Right hindlimb (tissue), 1 donor: ENCODE results near the gene PAX4.
A peak's percentile ranks its signal among the peaks of the same experiment; 100 is the strongest.

ENCODE experiments used
- DNase-seq: peaks from one replicate; pipeline ENCODE4 v3.0.0-alpha.2; 2018

PAX4 gene, protein sequence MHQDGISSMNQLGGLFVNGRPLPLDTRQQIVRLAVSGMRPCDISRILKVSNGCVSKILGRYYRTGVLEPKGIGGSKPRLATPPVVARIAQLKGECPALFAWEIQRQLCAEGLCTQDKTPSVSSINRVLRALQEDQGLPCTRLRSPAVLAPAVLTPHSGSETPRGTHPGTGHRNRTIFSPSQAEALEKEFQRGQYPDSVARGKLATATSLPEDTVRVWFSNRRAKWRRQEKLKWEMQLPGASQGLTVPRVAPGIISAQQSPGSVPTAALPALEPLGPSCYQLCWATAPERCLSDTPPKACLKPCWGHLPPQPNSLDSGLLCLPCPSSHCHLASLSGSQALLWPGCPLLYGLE

DNA sequence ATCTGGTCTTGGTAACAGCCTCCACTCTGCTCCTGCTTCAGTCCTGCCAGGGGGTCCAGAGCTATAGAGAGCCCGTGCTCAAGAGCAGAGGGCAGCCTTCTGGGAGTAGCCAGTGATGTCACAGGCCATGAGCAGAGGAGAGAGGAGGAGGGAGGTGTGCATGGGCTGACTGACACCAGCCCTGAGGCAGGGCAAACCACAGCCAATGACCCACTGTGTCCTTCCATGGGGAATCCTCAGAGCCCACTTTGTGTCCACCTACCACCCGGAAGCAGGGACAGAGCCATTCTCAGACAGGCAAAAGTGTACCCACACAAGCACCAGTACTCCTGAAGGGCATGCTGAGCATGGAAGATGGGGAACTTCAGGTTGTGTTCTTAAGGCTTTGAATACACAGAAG, at the start of gene PAX4:
PAX4 (minus strand) TSS at position 101 of the 400 bp plus-strand sequence. CDS start 2,214 bp downstream, outside the sequence.
- DNase-seq: no peak

GRCh38 chr7:127667017-127667670, 49.2 kb upstream of the PAX4 start:
- DNase-seq: no peak

- DNase-seq: no peak
These were observed 48.7 kb upstream of the PAX4 start for GRCh38 chr7:127666602-127667001.

GRCh38 chr7:127665922-127666321, 48.0 kb upstream of the PAX4 start:
- DNase-seq: no peak

DNA sequence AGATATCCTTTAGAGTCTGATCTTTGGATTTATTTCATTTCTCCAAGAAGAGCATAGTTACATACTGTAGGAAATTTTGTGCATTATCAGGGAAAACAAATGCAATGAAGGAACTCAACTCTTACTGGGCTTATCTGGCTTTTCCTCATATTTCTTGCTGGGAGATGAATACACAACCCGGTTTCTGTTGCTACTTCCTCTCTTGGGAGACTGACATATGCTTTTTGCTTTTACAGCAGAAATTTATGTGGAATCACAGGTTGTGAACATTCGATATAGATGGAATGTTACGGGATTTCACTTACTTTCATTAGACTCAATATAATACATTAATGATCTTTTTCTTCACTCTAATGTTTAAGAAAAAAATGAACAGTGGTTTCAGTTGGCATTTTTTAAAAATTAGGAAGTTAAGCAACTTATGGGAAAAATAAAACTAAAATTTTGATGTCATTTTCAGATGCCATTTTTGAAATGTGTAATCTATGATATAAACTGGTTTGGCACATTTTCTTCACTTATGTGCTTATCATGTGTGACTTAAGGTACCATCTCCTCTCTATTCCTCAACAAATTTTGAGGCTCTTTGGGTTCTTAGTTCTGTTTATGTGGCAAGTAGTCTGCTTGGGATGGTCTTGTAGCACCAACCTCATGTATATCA, 41.2 kb upstream of the PAX4 start:
- DNase-seq: no peak

DNA sequence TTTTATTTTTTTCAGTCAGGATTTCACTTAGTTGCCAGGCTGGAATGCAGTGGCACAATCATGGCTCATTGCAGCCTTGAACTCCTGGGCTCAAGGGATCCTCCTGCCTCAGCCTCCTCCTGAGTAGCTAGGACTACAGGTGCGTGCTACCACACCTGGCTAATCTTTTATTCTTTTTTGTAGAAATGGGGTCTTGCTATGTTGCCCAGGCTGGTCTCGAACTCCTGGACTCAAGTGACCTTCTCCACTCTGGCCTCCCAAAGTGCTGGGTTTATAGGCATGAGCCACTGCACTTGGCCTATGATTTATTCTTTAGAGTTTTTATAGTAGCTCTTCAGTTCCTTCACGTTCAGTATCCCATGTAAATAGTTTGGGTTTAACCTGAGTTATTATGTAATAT, 39.6 kb upstream of the PAX4 start:
- DNase-seq: no peak

- DNase-seq: no peak
These were observed 37.8 kb upstream of the PAX4 start for GRCh38 chr7:127655720-127656119.

DNA sequence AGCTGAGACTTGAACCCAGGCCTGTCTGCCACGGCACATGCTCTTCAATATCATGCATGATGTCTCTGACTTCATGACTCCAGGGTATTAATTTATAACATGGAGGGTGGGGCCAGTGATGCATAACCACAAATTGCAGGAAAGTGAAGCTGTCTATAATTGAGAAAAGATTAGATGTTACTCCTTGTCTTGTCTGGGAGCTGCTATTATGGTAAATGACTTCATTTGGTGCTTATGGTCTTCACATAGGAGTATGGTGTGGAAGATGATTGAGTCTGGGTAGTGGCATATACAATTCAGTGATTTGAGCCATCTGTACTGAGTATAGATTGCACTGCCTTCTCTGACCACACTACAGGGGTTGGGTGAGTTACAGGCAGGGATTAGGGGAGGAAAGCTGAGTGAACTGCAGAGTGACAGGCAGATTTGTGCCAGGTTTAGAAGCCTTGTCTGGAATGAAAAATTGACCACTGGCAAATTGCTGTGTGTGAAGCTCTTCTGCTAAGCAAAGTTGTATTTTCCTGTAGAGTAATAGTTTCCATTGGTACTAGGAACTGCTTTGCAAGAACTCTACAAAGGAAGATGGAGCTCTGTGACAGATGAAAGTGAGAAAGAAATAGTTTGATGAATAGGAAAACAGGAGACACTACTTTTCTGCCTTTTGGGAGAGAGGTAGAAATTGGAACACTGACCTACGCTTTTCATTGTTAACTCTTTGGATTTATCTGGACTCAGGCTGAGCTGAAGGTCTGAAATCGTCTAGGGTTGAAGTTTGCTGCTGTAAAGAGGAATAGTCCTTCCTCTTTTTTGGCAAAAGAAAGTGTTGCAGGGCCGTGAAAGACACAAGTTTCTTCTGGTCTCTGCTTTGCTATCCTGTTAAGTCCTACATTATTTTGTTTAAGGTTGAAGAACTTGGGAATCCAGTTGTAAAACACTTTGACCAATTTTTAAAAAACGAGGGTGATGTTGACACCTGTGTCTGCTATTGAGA, 36.8 kb upstream of the PAX4 start:
- no peak for DNase-seq

DNA sequence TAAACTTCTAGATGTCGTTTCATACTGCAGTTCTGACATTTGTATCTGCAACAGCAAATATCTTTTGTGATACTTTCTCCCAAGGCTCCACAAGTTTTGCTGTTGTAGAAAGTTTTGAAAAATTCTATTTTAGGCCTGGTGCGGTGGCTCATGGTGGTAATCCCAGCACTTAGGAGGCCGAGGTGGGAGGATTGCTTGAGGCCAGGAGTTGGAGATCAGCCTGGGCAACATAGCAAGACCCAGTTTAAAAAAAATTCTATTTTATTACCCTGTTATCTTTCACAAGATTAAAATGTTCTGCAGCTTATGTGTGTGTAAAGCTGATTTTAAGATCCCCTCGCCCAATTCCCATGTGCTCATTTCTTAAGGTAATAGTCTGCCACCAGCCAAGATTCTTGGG, 35.5 kb upstream of the PAX4 start:
- no peak for DNase-seq

DNA sequence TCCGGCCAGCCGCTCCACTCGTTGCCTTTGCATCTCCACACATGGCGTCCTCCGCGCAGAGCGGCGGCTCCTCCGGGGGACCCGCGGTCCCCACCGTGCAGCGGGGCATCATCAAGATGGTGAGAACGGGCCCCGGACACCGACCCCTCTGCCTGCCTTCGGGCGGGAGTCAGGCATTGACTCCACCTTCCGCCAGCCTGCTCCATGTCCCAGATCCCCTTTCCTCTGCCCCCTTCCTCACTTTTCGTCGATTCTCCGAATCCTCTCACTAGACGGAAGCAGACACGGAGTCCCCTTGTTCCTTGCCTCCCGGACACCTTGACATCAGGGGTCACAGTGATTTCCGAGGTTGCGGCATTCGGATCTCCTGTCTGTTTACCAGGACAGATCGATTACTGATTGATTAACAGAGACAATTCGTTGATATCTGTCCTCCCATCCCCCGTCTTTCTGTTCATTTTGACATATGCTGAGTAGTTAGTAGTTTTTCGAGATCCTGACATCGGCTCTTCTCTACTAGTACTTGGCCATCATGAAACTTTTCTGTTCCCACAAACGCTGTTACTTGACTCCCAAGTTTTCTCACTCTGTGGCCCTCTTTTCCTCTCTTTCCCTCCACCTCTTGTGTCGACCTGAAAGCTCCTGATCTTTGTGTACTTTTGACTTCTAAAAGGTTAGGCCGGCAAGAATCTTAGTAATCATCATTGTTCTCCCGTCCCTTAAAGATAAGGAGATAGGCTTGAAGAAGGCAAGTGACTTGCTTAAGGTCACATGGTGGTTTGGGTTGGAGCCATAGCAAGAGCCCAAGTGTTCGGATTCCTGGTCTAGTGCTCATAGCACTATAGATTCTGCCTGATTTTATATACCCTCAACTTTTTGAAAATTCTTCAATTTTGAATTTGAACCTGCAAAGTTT, 34.6 kb upstream of the PAX4 start:
- no peak for DNase-seq

GRCh38 chr7:127651556-127652332, 33.8 kb upstream of the PAX4 start, which contains the start of gene SND1:
TSS of gene SND1 (plus strand) at chr7:127652194. CDS start at chr7:127652374, 180 bp downstream.
- peak; percentile 100 for DNase-seq

- peak; percentile 20 for DNase-seq
These were observed 33.1 kb upstream of the PAX4 start for GRCh38 chr7:127650847-127651555.

- DNase-seq: no peak
These were observed 31.0 kb upstream of the PAX4 start for GRCh38 chr7:127648986-127649385.

DNA sequence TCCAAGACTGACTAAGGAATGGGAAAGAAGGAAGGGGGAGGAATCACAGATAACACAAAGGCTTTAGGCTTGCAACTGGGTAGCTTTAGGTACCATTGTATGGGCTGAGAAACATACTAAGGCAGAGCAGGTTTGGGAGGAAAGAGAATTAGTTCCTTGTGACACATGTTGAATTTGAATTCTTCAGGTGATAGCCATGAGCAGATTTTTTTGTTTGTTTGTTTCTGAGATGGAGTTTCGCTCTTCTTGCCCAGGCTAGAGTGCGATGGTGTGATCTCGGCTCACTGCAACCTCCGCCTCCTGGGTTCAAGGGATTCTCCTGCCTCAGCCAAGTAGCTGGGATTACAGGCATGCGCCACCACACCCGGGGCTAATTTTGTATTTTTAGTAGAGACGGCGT, 29.7 kb upstream of the PAX4 start:
- no peak for DNase-seq

GRCh38 chr7:127644484-127644883, 26.5 kb upstream of the PAX4 start:
- DNase-seq: no peak

- DNase-seq: no peak
These were observed 20.3 kb upstream of the PAX4 start for GRCh38 chr7:127638197-127638596.

DNA sequence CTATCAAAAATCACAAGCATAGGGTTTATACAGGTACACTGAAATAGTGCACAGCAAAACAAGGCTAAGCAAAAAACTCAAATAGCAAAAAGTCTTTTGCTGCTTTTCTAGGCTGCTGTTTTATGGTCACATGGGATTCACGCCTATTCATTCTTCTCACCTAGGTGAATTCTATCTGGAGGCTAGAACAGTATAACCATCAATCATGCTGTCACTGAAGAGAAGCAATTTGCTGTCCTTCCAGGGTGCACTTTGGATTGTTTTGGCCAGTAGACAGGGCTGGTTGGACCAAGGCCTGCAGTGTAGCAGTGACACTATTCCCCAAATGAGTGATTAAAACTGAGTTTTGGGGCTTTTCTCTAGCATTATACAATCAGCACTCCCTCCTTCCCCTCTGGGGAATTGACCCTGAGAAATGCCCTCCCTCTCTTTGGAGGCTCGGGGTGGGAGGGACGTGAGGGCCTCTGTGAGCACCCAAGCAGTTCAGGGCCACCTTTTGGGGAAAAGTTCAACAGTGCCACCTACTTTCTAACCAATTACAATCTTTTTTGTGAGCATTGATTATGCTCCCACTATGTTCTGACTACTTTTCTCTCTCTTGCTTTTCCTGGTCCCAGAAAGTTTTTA, 17.8 kb upstream of the PAX4 start:
- no peak for DNase-seq

DNA sequence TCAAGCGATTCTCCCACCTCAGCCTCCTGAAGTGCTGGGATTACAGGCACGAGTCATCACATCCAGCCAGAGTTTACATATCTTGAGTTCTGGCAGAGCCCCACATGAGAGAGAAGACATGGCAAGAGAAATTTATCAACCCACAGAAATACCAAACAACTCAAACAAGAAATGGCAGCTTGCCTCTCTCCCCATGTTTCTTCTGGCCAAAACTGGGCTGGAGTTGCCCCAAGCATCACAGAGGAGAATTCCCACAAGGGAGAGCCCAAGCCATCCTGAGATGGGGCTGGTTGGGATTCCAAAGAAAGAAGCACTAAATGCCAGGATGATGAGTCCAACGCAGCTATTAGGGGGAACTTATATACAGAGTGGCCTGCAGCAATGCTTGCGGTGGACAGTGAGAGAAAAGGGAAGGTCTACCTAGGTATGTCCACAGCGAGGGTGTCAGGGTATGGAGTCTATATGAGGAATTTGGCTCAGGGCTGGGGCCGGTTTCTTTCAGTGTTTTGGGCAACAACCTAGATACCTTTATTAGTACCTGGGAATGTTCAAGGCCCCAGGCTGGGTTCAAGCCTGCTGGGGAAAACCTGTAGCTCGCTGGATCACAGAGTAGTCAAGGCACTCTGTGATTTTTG, 14.5 kb upstream of the PAX4 start:
- DNase-seq: no peak

DNA sequence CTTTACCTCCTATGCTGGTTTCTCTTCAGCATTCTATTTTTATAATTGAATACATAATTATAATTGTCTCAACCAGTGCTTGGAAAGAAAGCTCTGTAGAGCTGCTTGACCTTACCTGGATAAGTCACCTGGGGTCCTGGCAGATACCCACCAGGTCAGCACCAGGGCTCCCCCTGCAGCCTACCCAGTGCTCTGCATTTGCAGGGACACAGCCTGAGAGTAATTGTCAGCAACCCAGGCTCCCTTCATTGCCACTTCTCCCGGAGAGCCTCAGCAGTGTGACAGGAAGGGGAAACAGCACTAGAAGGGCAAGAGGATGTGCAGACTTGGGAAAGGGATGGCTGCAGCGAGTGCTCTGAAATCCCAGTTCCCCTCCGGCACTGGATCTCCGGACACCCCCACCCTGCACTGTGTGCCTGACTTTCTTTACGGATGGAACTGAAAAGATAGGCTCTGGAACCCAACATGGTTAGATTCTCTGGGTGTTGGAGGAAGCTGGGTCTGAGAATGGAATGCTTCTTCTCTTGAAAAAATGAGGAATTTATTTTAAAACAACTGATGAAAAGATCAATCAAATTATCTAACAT, 11.4 kb upstream of the PAX4 start:
- DNase-seq: no peak
